K562 (cell line): ENCODE data around the gene RIPK4.

Experiments
- BRF1 ChIP-seq: IDR thresholded peaks from 3 replicates; pipeline ENCODE4 v1.6.1; 2011; ENCODE audit warnings: borderline replicate concordance, mild to moderate bottlenecking; ENCODE audit not compliant: insufficient read length; ENCODE audit errors: extremely low read depth
- CEBPB ChIP-seq: fragments of 450-650 bp; IDR thresholded peaks from 2 replicates; pipeline ENCODE4 v1.6.1; 2016; ENCODE audit warnings: missing genetic modification characterization, missing compliant biosample characterization
- CTCF ChIP-seq, 3 experiments: IDR thresholded peaks in 2 of 3; conservative IDR thresholded peaks in 1 of 3; 2 replicates each; pipeline ENCODE4 v1.5.1; 2011 to 2012; ENCODE audit warnings: low read length in 3 of 3, mild to moderate bottlenecking in 3 of 3, control low read depth in 2 of 3, improper control_type of control experiment in 1 of 3, inconsistent platforms in 1 of 3, low read depth in 1 of 3, mixed read lengths in 1 of 3, moderate library complexity in 1 of 3; ENCODE audit not compliant: insufficient read depth in 2 of 3
- IRF1 ChIP-seq: sonication (generic); formaldehyde crosslinking; IDR thresholded peaks from 2 replicates; pipeline ENCODE4 v1.8.0; 2022; ENCODE audit warnings: missing genetic modification reagents, mild to moderate bottlenecking, borderline replicate concordance
- LARP7 ChIP-seq: fragments of 450-650 bp; IDR thresholded peaks from 2 replicates; pipeline ENCODE4 v1.6.1; 2016
- NR2C1 ChIP-seq, 2 experiments: fragments of 450-650 bp; IDR thresholded peaks; 2 replicates each; pipeline ENCODE4 v1.6.1; 2017; ENCODE audit warnings: mild to moderate bottlenecking in 2 of 2, antibody characterized with exemption in 1 of 2, inconsistent platforms in 1 of 2, missing compliant biosample characterization in 1 of 2, missing genetic modification characterization in 1 of 2
- OTX1 ChIP-seq: fragments of 450-650 bp; formaldehyde crosslinking; IDR thresholded peaks from 2 replicates; pipeline ENCODE4 v1.4.0; 2022; ENCODE audit warnings: mild to moderate bottlenecking
- RNF2 ChIP-seq: sonication (generic); IDR thresholded peaks from 2 replicates; pipeline ENCODE4 v1.6.1; 2016
- SETDB1 ChIP-seq: IDR thresholded peaks from one replicate; pipeline ENCODE4 v1.6.1; 2012; ENCODE audit warnings: low read length, control low read depth, inconsistent platforms
- SP1 ChIP-seq: sonication (generic); formaldehyde crosslinking; IDR thresholded peaks from 2 replicates; pipeline ENCODE4 v1.8.1; 2022; ENCODE audit warnings: mild to moderate bottlenecking, missing genetic modification reagents
- TBP ChIP-seq: optimal IDR thresholded peaks from 2 replicates; pipeline ENCODE3; 2011; ENCODE audit warnings: low read depth, low read length, improper control_type of control experiment
- ZNF224 ChIP-seq: sonication (generic); formaldehyde crosslinking; IDR thresholded peaks from 2 replicates; pipeline ENCODE4 v1.8.0; 2022; ENCODE audit warnings: mild to moderate bottlenecking, missing genetic modification reagents
- ZNF561 ChIP-seq: fragments of 450-650 bp; formaldehyde crosslinking; conservative IDR thresholded peaks from 2 replicates; pipeline ENCODE4 v1.4.0; 2020; ENCODE audit warnings: mild to moderate bottlenecking, moderate library complexity
- ZNF778 ChIP-seq: fragments of 450-650 bp; formaldehyde crosslinking; IDR thresholded peaks from 2 replicates; pipeline ENCODE4 v1.4.0; 2020; ENCODE audit warnings: mild to moderate bottlenecking, moderate library complexity

DNA sequence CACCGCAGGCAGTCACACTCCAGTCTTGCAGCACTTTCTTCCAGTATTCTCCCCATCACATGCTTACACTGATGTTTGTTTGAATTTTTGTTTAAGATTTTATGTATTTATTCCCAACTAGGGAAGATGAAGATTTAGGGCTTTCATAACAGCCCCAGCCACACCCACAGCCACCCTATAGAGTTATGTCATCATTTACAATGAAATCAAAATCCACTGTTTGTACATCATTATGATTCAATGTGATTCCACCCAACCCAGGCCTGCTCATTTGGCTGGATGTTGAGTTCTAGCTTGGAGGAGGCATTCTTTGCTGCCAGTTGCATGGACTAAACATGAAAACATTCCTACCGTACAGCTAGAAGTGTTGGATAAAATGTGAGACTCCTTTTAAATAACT is 35.8 kb downstream of the RIPK4 start:
- TF ChIP-seq OTX1 (CRISPR knock-in tag) (no peak), LARP7 (no peak), TBP (no peak), CEBPB (tag) (no peak), NR2C1 (IDR thresholded peaks at IDR 0.05) (no peak), NR2C1 (tag; IDR thresholded peaks at IDR 0.05) (no peak), CTCF (IDR thresholded peaks at IDR 0.05 in 2 of 3, conservative IDR thresholded peaks at IDR 0.05 in 1 of 3; ENCODE audit: insufficient read depth in 2 of 3, low read depth in 1 of 3, low read length in 3 of 3) (no peak), SETDB1 (no peak), RNF2 (no peak), ZNF778 (CRISPR knock-in tag) (no peak), IRF1 (CRISPR knock-in tag) (no peak), ZNF561 (CRISPR knock-in tag) (no peak), ZNF224 (CRISPR knock-in tag) (no peak), SP1 (no peak), BRF1 (no peak)
